Posterior vena cava (tissue), 2 donors: ENCODE measurements around the gene OTOP3. TPM values are rescaled to one million over a fixed set of nuclear protein-coding genes. Genes with fewer than 3 reads are reported as not detected.
"Not testable (repeated sequence)": the region's sequence is repeated elsewhere in the genome, so short reads cannot be mapped to it uniquely, and the experiment has no call there.

Experiments
- DNase-seq: peaks from one replicate; pipeline ENCODE4 v3.0.0-alpha.2; 2020; ENCODE audit warnings: low spot score
- intact Hi-C, 2 donors: fragments of 100-400 bp; cut with DNase I; formaldehyde crosslinking; loops; one replicate each; pipeline versions ENCODE4 v1.14.1 to v1.14.2; 2022 to 2023
- total RNA-seq, 2 donors: library from RNA; stranded (reverse); fragmentation: NEBNext Ultra II Directional; extraction: Animal tissue kit (Norgen Biotek cat#: 25700); gene quantifications; one replicate each; pipeline ENCODE4 v1.2.1, GENCODE V29; 2021
- donor health status: DM: yes; HTN: yes; CAD: no.
- donor health status: DM: yes; HTN: yes; CAD: no.

Gene OTOP3
- total RNA-seq, 2 donors from 2014 or later = not detected

GRCh38 chr17:74956093-74956492 is 20.4 kb downstream of the OTOP3 start:
- DNase-seq = no peak
- intact Hi-C loops = no loop called here

- DNase-seq = peak; percentile 92
- intact Hi-C loops = no loop called here
Observed at GRCh38 chr17:74957935-74958740, 22.4 kb downstream of the OTOP3 start.

DNA sequence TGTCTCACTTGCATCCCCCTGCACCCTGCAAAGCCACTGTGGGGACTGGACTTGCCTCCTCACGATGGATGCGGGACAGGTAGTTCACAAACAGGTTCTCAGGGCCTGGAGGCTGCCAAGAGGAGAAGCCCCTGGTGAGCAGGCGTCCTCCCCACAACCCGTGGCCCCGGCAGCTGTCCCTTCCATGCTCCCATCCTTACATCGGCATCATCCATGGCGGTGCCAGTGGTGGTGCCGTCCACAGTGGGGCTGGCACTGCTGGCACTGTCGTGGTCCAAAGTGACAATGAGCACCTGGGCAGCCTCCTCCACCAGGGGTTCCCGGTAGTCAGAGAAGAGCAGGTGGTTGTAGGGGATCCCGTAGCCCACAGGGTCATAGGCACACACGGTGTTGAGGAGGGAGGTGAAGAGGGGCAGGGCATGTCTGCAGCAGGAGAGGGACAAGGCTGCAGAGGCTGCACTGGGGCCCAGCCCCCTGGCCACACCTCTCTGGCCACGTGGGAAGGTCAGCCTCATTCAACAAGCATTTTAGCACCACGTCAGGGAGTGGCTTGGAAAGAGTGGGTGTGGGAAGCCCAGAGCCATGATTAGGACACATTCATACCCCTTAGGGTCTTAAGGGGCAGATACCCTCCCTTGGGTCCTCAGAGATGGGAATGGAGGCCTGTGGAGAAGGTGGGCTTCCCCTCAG is 24.3 kb downstream of the OTOP3 start:
- no peak for DNase-seq
- intact Hi-C loops = no loop called here

- DNase-seq = no peak
- intact Hi-C loops = no loop called here
Observed at GRCh38 chr17:74960570-74961342, 25.1 kb downstream of the OTOP3 start.

GRCh38 chr17:74961657-74962350 is 26.1 kb downstream of the OTOP3 start:
- intact Hi-C loops = no loop called here
- DNase-seq = peak; percentile 95

- intact Hi-C loops = no loop called here
- no peak for DNase-seq
Observed at GRCh38 chr17:74962622-74963394, 27.1 kb downstream of the OTOP3 start.

DNA sequence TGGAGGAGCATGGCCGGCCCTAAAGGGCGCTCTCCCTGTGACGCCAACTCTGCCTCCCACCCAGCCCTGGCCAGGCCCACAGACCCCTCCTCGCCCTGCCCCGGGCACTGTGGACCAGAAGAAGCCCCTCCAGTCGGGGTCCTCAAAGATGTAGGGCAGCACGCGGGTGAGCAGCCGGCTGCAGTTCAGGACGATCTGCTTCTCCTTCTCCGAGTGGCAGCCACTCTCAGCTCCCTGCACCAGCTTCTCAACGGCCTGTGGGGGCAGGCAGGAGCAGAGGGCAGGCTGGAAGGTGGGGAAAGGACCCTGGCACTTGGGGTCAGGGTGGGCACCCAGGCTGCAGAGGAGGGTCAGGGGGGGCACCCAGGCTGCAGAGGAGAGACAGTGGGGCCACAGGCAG is 28.0 kb downstream of the OTOP3 start:
- intact Hi-C loops = no loop called here

GRCh38 chr17:74964246-74964761 is 28.6 kb downstream of the OTOP3 start:
- intact Hi-C loops = no loop called here
- DNase-seq = no peak

More for the DNA sequence above, 28.0 kb downstream of the OTOP3 start:
- no peak for DNase-seq

DNA sequence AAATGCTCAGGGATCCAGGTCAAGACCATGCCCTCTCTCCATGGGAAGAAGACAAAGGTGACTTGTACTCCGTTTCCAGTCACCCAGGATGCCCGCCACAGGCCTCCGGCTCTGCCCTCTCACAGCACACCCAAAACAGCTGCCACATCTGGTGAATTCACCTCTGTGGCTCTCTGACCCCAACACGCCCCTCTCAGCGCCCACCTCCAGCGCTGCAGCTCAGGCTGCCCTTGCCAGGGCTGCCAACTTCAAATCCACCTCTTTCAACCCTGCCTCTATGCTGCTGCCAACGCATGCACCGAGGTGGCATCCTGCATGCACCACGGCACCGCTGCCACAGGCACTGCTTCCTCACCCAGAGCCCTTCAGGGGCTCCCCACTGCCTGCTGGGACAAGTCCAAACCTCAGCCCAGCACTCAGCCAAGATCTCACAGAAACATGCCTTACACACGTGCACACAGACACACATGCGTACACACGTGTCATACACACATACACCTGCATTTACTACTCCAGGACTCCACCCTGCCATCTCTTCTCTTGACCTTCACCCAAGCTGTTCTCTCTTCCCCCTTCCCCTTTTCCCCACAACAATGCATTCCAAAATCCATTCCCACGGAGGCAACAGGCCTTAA is 29.4 kb downstream of the OTOP3 start:
- DNase-seq = no peak
- intact Hi-C loops = no loop called here

GRCh38 chr17:74968361-74968780 is 32.7 kb downstream of the OTOP3 start:
- intact Hi-C loops = no loop called here
- DNase-seq = no peak

- intact Hi-C loops, DNase-seq: not testable (repeated sequence)
Observed at GRCh38 chr17:74969501-74969900, 33.8 kb downstream of the OTOP3 start.

DNA sequence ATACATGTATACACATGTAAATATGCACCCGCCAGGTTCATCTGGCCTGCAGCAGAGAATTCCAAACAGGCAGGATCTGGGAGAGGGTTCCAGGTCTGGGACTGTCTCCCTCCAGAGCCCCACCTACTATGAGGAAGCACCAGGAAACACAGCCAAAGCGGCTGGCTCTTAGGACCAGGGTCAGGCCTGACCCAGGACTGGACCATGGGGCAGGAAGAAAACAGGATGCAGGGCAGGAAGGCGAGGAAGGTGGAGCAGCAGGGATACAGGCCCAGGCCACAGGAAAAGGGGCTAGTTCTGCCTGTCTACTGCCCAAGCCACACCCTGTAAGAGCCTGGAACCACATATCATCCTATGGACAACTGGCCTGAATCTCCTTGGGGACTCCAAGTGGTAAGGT is 34.7 kb downstream of the OTOP3 start:
- intact Hi-C loops = no loop called here
- no peak for DNase-seq

DNA sequence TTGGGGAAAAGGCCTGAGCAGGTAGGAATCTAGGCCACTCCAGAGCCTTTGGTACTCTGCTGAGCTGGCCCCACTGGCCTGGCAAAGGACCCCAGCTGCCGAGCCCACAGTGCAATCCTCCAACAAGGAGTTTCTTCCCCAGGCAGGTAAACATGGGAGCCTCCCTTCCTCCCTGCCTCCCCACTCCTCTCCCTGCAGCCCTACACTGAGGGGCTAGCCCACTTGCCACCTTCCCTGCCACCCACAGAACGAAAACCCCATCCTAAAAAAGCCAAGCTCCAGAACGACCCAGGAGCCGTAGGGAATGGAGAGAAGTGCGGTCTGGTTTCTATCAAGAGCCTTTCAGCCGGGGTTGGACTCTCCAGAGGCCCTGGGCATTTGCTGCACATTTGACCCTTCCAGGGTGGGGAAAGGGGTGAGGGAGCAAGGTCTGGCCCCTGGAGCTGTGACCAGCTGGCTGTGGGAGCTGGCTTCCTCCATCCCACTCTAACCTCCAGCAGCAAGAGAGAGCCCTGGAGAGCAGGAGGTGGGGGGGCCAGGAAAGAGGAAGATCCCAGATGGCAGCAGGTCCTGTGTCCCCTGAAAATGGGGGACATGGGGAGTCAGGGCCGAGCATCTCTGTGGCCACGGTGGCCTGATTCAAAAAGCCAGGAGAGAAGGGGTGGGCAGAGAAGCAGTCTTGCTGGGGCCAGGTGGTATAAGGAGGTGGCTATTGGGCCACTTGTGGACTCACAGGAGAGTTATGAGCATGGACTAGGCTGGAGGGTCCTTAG is 35.6 kb downstream of the OTOP3 start:
- intact Hi-C loops = no loop called here
- DNase-seq = no peak

DNA sequence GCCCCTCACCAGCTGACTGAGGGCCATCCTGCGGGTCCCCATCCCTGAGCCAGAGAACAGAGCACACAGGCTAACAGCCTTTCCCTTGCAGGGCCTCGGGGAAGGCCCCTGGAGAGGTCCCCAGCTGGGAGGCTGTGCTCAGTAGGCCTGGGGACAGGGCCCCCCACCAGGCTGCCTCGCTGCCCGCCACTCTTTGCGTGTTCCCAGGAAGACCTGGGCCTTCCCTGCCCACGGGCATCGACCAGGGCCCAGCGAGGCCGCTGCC is 36.1 kb downstream of the OTOP3 start:
- DNase-seq = no peak
- intact Hi-C loops = no loop called here

- DNase-seq = no peak
Observed at GRCh38 chr17:74972107-74972972, 36.6 kb downstream of the OTOP3 start, which contains the start of gene HID1. Gene HID1 (minus strand): TSS chr17:74972759. CDS start chr17:74972656, 103 bp downstream.

GRCh38 chr17:74972973-74973328 is 37.3 kb downstream of the OTOP3 start:
- intact Hi-C loops = no loop called here
- DNase-seq = no peak

More at GRCh38 chr17:74972107-74972972, 36.6 kb downstream of the OTOP3 start, which contains the start of gene HID1:
- intact Hi-C loops = no loop called here

DNA sequence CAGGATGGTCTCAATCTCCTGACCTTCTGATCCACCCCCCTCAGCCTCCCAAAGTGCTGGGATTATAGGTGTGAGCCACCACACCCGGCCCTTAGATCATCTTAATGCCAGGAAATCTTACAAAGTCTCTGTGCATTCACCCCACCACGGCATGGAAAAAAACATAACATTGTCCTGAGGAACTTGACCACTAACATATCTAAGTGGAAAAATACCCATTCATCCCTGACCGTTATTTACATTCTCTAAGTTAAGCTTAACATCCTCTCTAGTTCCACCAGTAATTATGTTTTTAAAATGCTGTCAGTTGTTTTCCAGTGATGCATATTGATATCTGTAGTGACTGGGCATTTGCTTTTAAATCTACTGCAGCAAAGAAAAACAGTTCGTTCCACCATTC is 40.2 kb downstream of the OTOP3 start:
- intact Hi-C loops = no loop called here
- no peak for DNase-seq
